ENCODE results near the gene CWF19L1. TPM values are rescaled to one million over a fixed set of nuclear protein-coding genes. Genes with fewer than 3 reads are reported as not detected.

CWF19L1 gene
- total and polyA plus RNA-seq, 2 of the 13 experiments (the other 11 are each of a cell fraction or from before 2014, with no cell fraction given): 13.6 to 42.1 TPM

DNA sequence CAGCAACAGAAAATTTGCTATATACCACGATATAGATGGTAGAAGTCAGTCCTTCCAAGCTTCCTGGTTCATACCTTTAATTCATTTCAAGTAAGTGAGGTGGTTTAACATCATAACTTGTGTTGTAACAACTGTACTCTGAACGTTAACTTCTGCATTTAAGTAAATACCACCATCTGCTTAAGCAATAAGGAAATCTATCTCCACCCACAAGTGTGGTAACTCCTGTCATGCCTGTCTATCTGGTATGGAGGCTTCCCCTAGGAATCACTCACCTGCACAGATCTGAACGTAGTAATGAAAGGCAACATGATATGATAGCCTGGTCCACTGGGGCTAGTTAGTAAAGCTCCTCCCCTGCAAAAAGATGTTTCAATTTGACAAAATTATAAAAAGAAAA lies 84.0 kb downstream of the CWF19L1 start (continued):
- 0 out of 2 replicates have a peak, but pooled peaks have one; percentile 18 for TF ChIP-seq RARA (CRISPR knock-in tag; IDR thresholded peaks at IDR 0.05)
- no peak for TF ChIP-seq SMARCC2 (IDR thresholded peaks at IDR 0.05)
- no peak for TF ChIP-seq MATR3 (CRISPR knock-in tag; IDR thresholded peaks at IDR 0.05)
- TF ChIP-seq GATAD1 (CRISPR knock-in tag; IDR thresholded peaks at IDR 0.05): peak; percentile 57; the same call in 1 of the 2 replicates
- no peak for TF ChIP-seq NR2F6 (IDR thresholded peaks at IDR 0.05)
- TF ChIP-seq NR2F6 (CRISPR knock-in tag; IDR thresholded peaks at IDR 0.05): no peak
- TF ChIP-seq TEAD3 (CRISPR knock-in tag; optimal IDR thresholded peaks at IDR 0.05; ENCODE audit: borderline replicate concordance): peak; percentile 55
- TF ChIP-seq, protein P1, sequence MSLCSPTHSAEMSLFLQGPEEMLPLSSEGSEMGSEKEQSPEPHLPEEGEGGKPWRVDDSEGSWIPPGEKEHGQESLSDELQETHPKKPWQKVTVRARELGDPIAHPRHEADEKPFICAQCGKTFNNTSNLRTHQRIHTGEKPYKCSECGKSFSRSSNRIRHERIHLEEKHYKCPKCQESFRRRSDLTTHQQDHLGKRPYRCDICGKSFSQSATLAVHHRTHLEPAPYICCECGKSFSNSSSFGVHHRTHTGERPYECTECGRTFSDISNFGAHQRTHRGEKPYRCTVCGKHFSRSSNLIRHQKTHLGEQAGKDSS (CRISPR knock-in tag; IDR thresholded peaks at IDR 0.05; ENCODE audit: borderline replicate concordance, low read depth): no peak
- TF ChIP-seq ZKSCAN8 (CRISPR knock-in tag; IDR thresholded peaks at IDR 0.05; ENCODE audit: borderline replicate concordance): 0 out of 2 replicates have a peak, but pooled peaks have one; percentile 21
- TF ChIP-seq, protein P2, sequence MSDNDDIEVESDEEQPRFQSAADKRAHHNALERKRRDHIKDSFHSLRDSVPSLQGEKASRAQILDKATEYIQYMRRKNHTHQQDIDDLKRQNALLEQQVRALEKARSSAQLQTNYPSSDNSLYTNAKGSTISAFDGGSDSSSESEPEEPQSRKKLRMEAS (IDR thresholded peaks at IDR 0.05): no peak
- no peak for TF ChIP-seq ZNF557 (CRISPR knock-in tag; IDR thresholded peaks at IDR 0.05)
- TF ChIP-seq CENPX (CRISPR knock-in tag; IDR thresholded peaks at IDR 0.05): no peak
- TF ChIP-seq, protein P3, sequence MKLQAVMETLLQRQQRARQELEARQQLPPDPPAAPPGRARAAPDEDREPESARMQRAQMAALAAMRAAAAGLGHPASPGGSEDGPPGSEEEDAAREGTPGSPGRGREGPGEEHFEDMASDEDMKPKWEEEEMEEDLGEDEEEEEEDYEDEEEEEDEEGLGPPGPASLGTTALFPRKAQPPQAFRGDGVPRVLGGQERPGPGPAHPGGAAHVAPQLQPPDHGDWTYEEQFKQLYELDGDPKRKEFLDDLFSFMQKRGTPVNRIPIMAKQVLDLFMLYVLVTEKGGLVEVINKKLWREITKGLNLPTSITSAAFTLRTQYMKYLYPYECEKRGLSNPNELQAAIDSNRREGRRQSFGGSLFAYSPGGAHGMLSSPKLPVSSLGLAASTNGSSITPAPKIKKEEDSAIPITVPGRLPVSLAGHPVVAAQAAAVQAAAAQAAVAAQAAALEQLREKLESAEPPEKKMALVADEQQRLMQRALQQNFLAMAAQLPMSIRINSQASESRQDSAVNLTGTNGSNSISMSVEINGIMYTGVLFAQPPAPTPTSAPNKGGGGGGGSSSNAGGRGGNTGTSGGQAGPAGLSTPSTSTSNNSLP (IDR thresholded peaks at IDR 0.05; ENCODE audit: low read depth, low read length): peak; percentile 67; the same call in 1 of the 2 replicates
- TF ChIP-seq, protein P4, sequence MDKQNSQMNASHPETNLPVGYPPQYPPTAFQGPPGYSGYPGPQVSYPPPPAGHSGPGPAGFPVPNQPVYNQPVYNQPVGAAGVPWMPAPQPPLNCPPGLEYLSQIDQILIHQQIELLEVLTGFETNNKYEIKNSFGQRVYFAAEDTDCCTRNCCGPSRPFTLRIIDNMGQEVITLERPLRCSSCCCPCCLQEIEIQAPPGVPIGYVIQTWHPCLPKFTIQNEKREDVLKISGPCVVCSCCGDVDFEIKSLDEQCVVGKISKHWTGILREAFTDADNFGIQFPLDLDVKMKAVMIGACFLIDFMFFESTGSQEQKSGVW (CRISPR knock-in tag; IDR thresholded peaks at IDR 0.05; ENCODE audit: borderline replicate concordance): no peak
- peak; percentile 88 for TF ChIP-seq CEBPG (CRISPR knock-in tag; IDR thresholded peaks at IDR 0.05)
- no peak for TF ChIP-seq NONO (IDR thresholded peaks at IDR 0.05)
- TF ChIP-seq NONO (CRISPR knock-in tag; conservative IDR thresholded peaks at IDR 0.05): no peak
- no peak for TF ChIP-seq ZNF563 (CRISPR knock-in tag; IDR thresholded peaks at IDR 0.05)
- no peak for TF ChIP-seq TCF12 (IDR thresholded peaks at IDR 0.05)
- TF ChIP-seq TCF12 (CRISPR knock-in tag; IDR thresholded peaks at IDR 0.05): no peak
- TF ChIP-seq GATA4 (IDR thresholded peaks at IDR 0.05; ENCODE audit: borderline replicate concordance, low read depth): no peak
- TF ChIP-seq, protein P5, sequence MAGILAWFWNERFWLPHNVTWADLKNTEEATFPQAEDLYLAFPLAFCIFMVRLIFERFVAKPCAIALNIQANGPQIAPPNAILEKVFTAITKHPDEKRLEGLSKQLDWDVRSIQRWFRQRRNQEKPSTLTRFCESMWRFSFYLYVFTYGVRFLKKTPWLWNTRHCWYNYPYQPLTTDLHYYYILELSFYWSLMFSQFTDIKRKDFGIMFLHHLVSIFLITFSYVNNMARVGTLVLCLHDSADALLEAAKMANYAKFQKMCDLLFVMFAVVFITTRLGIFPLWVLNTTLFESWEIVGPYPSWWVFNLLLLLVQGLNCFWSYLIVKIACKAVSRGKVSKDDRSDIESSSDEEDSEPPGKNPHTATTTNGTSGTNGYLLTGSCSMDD (CRISPR knock-in tag; IDR thresholded peaks at IDR 0.05): no peak
- TF ChIP-seq, protein P6, sequence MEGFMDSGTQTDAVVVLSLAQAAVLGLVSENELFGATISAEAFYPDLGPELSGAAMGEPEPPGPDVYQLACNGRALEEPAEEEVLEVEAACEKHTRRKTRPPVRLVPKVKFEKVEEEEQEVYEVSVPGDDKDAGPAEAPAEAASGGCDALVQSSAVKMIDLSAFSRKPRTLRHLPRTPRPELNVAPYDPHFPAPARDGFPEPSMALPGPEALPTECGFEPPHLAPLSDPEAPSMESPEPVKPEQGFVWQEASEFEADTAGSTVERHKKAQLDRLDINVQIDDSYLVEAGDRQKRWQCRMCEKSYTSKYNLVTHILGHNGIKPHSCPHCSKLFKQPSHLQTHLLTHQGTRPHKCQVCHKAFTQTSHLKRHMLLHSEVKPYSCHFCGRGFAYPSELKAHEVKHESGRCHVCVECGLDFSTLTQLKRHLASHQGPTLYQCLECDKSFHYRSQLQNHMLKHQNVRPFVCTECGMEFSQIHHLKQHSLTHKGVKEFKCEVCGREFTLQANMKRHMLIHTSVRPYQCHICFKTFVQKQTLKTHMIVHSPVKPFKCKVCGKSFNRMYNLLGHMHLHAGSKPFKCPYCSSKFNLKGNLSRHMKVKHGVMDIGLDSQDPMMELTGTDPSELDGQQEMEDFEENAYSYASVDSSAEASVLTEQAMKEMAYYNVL (CRISPR knock-in tag; IDR thresholded peaks at IDR 0.05; ENCODE audit: borderline replicate concordance): no peak
- 0 out of 2 replicates have a peak, but pooled peaks have one; percentile 49 for TF ChIP-seq NFKBIZ (CRISPR knock-in tag; IDR thresholded peaks at IDR 0.05)
- TF ChIP-seq, protein P7, sequence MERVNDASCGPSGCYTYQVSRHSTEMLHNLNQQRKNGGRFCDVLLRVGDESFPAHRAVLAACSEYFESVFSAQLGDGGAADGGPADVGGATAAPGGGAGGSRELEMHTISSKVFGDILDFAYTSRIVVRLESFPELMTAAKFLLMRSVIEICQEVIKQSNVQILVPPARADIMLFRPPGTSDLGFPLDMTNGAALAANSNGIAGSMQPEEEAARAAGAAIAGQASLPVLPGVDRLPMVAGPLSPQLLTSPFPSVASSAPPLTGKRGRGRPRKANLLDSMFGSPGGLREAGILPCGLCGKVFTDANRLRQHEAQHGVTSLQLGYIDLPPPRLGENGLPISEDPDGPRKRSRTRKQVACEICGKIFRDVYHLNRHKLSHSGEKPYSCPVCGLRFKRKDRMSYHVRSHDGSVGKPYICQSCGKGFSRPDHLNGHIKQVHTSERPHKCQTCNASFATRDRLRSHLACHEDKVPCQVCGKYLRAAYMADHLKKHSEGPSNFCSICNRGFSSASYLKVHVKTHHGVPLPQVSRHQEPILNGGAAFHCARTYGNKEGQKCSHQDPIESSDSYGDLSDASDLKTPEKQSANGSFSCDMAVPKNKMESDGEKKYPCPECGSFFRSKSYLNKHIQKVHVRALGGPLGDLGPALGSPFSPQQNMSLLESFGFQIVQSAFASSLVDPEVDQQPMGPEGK (CRISPR knock-in tag; IDR thresholded peaks at IDR 0.05): 0 out of 2 replicates have a peak, but pooled peaks have one; percentile 24

Data from HepG2 (cell line).